GM21619 (cell line): ENCODE results near the gene APRT.

Source experiments
- ATAC-seq: cut with Tn5 transposase; IDR thresholded peaks from one replicate; pipeline ENCODE4 v1.9.1; 2021; ENCODE audit not compliant: unreplicated experiment

APRT gene

GRCh38 chr16:88842308-88842756, 30.6 kb upstream of the APRT start:
- ATAC-seq = no peak

DNA sequence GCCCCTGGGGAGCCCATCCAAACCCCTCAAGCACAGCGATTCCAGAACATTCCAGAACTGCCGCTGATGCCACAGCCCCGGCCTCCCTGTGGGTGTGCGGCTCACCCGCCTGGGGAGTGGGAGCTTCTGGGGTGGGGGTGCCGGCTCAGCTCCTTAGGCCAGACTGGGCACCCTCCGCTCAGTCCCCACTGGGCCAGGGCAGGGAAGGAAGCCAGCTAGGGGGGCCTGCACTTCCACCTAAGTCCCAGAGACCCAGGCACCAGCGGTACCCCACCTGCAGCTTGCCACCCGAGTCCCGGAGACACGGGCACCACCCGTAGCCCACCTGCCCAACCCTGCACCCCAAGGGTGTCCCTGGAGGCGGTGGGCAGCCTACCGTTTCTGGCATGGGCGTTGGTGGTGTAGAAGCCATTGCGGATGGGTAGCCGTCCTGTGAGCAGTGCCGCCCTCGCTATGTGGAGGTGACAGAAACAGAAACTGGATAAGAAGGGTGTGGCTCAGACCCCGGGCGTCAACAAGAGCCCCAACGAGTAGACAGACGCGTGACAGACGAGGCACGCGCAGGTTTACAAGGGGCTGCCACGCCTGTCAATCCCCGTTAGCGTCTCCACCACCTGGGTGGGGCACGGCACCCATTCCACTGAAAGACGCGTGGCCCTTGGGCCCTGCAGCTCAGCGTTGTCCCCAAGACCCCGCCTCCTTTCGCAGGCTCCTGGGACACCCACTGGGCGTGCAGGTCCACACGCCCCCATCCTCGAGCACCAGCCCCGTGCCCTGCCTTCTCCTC, 30.0 kb upstream of the APRT start:
- no peak for ATAC-seq

DNA sequence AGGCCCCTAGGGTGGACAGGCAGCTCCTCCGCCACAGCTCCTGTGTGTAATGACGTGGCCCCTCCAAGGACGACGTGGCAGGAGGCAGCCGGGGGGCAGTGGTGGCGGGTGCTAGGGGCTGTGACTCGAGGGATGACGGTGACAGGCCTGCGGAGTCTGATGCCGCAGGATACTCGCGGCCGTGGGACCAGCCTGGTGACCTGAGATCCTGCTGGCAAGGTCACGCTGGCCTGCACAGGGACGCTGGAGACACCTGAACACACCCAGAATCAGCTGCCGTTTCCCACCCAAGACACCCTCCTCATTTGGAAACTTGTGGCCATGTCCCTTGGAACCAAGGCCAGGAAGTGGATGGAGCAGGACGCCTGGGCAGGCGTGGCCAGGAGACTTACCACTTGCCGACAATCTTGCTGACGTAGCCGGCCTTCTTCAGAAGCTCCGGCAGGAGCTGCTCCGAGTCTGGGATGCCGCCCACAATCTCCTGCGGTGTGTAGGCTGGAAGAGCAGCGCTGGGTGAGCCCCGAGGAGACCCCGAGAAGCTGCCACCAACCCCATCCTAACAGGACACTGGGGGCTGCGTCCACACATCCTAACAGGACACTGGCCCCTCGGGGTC, 29.0 kb upstream of the APRT start:
- no peak for ATAC-seq

DNA sequence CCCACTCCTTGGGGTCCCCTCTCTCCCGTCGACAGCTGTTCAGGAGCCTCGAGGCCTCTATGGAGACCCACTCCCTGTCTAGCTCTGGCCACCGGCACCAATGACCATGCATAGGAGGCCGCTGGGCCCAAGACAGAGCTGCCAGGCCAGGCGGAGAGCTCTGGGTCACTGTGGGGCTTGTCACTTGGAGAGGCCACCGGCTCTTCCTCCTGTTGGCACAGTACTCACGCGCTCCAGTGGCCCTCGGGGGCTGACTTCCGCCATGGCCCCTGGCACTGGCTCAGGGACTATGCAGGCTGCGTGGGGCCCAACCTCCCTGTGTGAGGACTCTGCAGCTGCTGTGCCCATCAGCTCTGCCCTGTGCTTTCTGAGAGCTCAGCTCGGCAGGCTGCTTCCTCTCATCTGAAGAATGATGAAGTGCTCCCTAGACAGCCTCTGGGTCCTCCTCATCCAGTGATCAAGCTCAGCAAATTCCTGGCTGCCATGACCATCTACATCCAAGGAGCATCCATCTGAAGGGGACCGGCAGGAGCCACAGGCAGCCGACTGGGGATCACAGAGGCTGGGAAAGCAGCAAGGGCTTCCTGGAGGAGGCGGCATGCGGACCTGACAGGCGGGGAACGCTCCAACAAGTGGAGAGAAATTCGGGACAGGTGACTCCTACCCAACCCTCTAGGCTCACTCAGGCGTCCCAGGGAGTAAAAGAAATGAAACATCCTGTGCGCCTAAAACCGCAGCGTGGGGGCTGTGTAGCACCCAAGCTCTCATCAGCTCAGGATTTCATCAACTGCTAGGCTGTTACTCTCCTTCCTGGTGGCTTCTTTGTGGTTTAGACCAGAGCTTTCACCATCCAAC, 28.2 kb upstream of the APRT start:
- ATAC-seq = no peak

DNA sequence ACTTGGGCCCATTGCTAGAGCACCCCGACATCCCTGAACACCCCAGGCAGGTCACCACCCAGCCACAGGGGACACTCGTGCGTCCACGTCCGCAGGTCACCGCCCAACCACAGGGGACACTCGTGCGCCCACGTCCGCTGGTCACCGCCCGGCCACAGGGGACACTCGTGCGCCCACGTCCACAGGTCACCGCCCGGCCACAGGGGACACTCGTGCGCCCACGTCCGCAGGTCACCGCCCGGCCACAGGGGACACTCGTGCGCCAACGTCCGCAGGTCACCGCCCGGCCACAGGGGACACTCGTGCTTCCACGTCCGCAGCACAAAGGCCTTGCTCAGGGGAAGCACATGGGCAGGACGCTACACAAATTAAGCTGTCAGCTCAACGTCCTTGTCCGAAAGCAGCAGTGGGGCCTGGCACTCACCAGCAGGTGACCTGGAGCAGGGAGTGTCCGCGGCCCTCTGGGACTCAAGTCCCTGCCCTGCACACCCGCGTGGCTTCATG, 27.4 kb upstream of the APRT start:
- ATAC-seq = no peak

DNA sequence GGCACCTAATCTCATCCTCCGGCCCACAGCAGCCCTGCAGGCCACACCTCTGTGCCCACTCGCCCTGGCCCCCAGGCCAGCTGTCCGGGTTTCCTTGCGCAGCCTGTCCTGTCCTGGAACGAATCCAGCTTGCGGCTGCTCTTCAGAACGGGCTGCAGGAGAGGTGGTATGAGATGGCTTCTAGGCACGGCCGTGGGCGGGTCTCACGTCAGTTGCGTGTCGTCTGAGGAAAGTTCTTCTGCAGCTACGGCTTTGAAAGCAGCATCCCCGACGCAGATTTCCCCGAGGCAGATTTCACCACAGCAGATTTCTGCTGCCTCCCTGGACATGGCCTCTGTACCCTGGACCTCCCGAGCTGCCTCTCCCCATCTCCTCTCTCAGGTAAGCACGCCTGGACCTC, 26.8 kb upstream of the APRT start:
- ATAC-seq = no peak

DNA sequence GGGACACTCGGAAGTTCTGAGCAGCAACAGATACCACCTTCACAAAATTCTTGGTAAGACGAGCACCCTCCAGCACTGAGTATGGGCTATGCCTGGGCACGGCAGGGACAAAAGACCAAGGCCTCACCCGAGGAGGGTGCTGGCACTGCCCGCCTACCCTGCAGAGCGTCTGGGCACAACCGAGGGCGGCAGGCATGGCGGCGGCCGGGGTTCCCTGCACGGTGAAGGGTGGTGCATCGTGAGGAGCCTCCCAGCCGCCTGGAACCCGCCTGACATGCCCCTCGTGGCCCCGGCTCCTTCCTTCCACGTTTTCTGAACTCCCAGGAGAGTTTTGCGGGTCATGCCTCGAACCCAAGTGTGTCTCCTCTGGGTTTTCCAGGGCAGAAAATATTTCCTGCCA, 26.1 kb upstream of the APRT start:
- no peak for ATAC-seq

- ATAC-seq = no peak
Measured at GRCh38 chr16:88836791-88837190, 25.1 kb upstream of the APRT start.

DNA sequence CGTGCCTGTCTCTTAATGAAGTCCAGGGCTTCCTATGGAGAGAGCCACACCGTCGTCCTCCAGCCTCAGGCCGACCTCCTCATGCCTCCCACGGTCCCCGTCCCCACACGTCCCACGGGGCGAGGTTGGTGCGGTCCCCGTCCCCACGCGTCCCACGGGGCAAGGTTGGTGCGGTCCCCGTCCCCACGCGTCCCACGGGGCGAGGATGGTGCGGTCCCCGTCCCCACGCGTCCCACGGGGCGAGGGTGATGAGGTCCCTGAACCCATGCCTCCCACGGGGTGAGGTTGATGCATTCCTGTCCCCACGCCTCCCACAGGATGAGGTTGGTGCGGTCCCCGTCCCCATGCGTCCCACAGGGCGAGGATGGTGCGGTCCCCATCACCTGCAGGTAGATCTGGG, 24.1 kb upstream of the APRT start:
- no peak for ATAC-seq

- ATAC-seq = no peak
Measured at GRCh38 chr16:88835383-88835782, 23.7 kb upstream of the APRT start.

DNA sequence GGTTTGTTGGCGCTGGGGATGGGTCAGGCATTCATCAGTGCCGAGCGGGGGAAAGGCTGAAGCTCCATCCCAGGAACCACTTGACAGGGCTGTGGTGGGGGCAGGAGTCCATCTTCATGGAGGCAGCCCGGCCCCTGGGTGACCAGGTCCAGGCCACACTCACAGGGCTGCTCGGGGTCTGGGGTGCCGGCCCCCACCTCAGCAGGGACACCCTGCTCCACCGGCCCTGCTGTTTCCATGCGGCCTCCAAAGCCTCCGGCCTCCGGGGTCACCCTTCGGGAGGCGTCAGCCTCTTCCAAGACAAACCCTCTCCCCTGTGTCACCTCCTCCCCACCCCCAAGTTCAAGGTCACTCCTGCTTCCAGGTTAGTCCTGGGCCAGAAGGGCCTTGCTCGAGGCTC, 22.9 kb upstream of the APRT start:
- ATAC-seq = no peak

- ATAC-seq = no peak
Measured at GRCh38 chr16:88833086-88833485, 21.4 kb upstream of the APRT start.

DNA sequence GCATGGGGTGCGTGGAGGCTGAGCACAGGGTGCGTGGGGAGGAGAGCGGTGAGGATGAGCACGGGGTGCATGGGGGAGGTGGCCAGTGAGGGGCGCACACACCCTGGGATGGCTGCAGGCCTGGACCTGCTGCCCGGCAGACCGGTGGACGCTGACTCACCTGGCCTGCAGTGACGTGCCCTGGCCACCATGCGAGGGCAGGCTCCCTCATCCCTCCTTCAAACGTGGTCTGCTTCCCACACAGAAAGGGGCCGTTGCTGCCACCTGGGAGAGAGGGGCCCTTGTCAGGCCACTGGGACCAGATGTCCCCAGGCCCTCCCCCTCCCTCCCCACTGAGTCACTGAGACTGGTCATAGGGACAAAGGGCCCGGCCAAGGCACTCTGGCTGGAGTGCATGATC, 20.1 kb upstream of the APRT start:
- ATAC-seq = no peak

DNA sequence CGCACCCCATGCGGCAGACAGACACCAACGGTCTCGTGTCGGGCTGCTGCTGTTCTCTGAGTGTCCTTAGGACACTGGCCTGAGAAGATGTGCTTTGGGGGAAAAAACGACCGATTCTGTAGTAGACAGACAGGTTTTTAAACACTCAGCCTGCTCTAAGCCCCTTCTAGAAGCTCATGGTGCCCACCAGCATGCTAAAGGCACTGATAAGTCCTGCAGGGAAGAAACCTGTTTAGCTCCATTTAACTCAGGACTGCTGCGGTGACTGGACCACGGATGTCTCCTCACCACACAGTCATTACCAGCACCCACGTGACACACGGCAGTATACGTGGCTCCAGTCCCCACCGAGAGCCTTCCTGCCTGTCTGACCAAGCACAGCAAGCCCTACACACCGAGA, 19.1 kb upstream of the APRT start:
- ATAC-seq = no peak

- ATAC-seq = no peak
Measured at GRCh38 chr16:88830258-88830657, 18.5 kb upstream of the APRT start.

- no peak for ATAC-seq
Measured at GRCh38 chr16:88828711-88829110, 17.0 kb upstream of the APRT start.

GRCh38 chr16:88827727-88828126, 16.0 kb upstream of the APRT start:
- ATAC-seq = no peak

DNA sequence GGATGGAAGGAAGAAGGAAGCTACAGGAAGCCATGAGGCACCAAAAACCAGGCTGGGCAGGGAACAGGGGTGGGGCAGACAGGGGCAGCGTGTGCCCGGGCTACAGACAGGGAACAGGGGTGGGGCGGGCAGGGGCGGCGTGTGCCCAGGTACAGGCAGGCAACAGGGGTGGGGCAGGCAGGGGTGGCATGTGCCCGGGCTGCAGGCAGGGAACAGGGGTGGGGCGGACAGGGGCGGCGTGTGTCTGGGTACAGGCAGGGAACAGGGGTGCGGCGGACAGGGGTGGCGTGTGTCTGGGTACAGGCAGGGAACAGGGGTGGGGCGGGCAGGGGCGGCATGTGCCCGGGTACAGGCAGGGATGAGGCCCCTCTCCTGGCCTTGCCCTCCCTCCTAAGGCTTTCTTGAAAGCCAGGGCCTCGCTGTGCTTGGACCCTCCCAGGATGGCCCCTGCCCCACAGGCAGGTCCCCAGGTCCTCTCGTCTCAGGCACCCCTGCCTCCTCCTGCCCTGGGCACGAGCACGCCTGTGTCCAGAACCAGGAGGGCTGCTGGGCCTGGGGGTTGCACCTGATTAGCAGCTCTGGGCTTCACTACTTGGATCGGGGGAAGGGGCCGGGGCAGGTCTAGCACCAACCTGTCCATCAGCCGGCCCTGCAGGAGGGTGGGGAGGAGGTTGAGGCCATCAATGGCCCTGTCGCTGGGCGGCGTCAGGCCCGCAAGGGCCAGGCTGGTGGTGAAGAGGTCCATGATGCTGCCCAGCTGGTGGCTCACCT, 14.5 kb upstream of the APRT start:
- ATAC-seq = no peak

- no peak for ATAC-seq
Measured at GRCh38 chr16:88825146-88825545, 13.4 kb upstream of the APRT start.

- ATAC-seq = no peak
Measured at GRCh38 chr16:88824256-88825077, 12.7 kb upstream of the APRT start.
